Brain microvascular endothelial cell (primary cell): Measurements from ENCODE around the gene PTPRD.

Experiments
- DNase-seq: peaks from one replicate; pipeline ENCODE4 v3.0.0-alpha.2; 2020
- H3K27ac ChIP-seq: fragments of 250-450 bp; sonication (Bioruptor Pico); 2 replicates; pipeline ENCODE4 v1.5.1; 2020; ENCODE audit warnings: mild to moderate bottlenecking, moderate library complexity
- H3K27me3 ChIP-seq: fragments of 250-450 bp; sonication (Bioruptor Pico); replicated peaks from 2 replicates; pipeline ENCODE4 v1.5.1; 2020; ENCODE audit warnings: mild to moderate bottlenecking
- H3K36me3 ChIP-seq: fragments of 250-450 bp; sonication (Bioruptor Pico); replicated peaks from 2 replicates; pipeline ENCODE4 v1.5.1; 2020; ENCODE audit warnings: mild to moderate bottlenecking
- H3K4me3 ChIP-seq: 2 replicates; pipeline ENCODE4 v1.5.1; 2011; ENCODE audit warnings: low read depth, mild to moderate bottlenecking, control low read depth, low read length, moderate library complexity
- CTCF ChIP-seq: IDR thresholded peaks from 2 replicates; pipeline ENCODE4 v1.5.1; 2011; ENCODE audit warnings: low read depth, mild to moderate bottlenecking, moderate library complexity, low read length, control low read depth, inconsistent platforms; ENCODE audit errors: missing control alignments
- in situ Hi-C: cut with HindIII; loops from 2 replicates; pipeline ENCODE4 v1.10.0; 2017; ENCODE audit warnings: low sequenced_read_pairs, low pct_ligation_motif_present

Gene PTPRD

GRCh38 chr9:9412241-9412640 lies 1200.6 kb downstream of the PTPRD start:
- DNase-seq: no peak
- no peak overlapping the region for H3K27ac ChIP-seq
- in situ Hi-C loops: no loop called here
- TF ChIP-seq CTCF: no peak
- no peaks in the 10 kb centered on the region for H3K36me3 ChIP-seq
- no peak overlapping the region for H3K4me3 ChIP-seq
- H3K27me3 ChIP-seq: no peaks in the 10 kb centered on the region

- in situ Hi-C loops: no loop called here
- Histone ChIP-seq H3K4me3 (no peak overlapping the region), H3K36me3 (no peaks in the 10 kb centered on the region), H3K27ac (no peak overlapping the region), H3K27me3 (no peaks in the 10 kb centered on the region)
- no peak for DNase-seq
- no peak for TF ChIP-seq CTCF
Observed at GRCh38 chr9:9410736-9411135, 1202.1 kb downstream of the PTPRD start.

DNA sequence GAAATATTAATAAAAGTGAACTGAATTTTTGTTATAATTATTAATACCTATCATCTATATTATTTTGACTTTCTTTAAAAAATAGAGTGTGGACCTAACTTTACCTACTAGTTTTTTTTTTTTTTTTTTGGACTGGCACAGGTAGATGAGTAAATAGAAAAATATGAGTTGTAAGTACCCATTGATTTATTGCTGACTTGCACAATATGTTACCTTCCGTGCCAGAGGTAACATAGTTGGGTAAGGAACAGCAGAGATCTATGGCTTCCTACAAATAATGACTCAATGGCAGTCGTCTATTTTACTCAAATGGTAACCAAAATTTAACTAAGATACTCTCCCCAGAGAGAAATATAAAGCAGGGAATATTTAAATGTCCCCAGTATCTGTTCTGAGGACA lies 1212.8 kb downstream of the PTPRD start:
- Histone ChIP-seq H3K27ac (no peak overlapping the region), H3K36me3 (no peaks in the 10 kb centered on the region), H3K27me3 (no peaks in the 10 kb centered on the region), H3K4me3 (no peak overlapping the region)
- DNase-seq: no peak
- in situ Hi-C loops: no loop called here
- TF ChIP-seq CTCF: no peak

GRCh38 chr9:9396518-9396917 lies 1216.3 kb downstream of the PTPRD start:
- Histone ChIP-seq H3K27me3 (no peaks in the 10 kb centered on the region), H3K36me3 (no peaks in the 10 kb centered on the region), H3K27ac (no peak overlapping the region), H3K4me3 (no peak overlapping the region)
- no peak for TF ChIP-seq CTCF
- in situ Hi-C loops: no loop called here
- no peak for DNase-seq

- in situ Hi-C loops: no loop called here
- TF ChIP-seq CTCF: no peak
- no peak overlapping the region for H3K4me3 ChIP-seq
Observed at GRCh38 chr9:9395539-9395938, 1217.3 kb downstream of the PTPRD start.

DNA sequence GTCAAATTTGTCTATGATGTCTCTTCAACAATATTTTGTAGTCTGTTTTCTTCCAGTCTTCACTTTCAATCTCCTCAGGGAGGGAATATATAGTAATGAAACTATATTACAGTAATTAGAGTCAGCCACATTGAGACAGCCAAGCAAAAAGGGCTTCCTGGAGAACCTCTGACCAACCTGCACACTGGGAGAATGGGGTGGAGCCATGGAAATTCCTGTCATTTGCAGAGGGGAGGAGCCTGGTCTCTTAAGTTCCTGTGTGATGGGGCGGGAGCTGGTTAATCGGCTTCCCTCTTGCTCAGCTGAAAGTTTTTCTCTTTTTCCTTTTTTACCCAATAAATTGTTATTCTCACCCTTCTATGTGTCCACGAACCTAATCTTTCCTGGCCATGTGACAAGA lies 1220.0 kb downstream of the PTPRD start:
- no peak for DNase-seq
- no peak overlapping the region for H3K4me3 ChIP-seq
- in situ Hi-C loops: no loop called here
- no peak overlapping the region for H3K27ac ChIP-seq
- no peaks in the 10 kb centered on the region for H3K27me3 ChIP-seq
- TF ChIP-seq CTCF: no peak
- no peaks in the 10 kb centered on the region for H3K36me3 ChIP-seq

More at GRCh38 chr9:9395539-9395938, 1217.3 kb downstream of the PTPRD start:
- Histone ChIP-seq H3K27ac (no peak overlapping the region), H3K36me3 (no peaks in the 10 kb centered on the region), H3K27me3 (no peaks in the 10 kb centered on the region)
- no peak for DNase-seq
